Mesendoderm (in vitro differentiated cells): ENCODE results near the gene KCNJ15.

ENCODE experiments used
- DNase-seq: peaks from one replicate; pipeline ENCODE4 v3.0.0; 2013
- H2AK5ac ChIP-seq: 2 replicates; pipeline ENCODE4 v1.6.1; 2013; ENCODE audit warnings: low read length, inconsistent platforms
- H2BK120ac ChIP-seq: 2 replicates; pipeline ENCODE4 v1.6.1; 2013; ENCODE audit warnings: low read depth, mild to moderate bottlenecking, low read length, moderate library complexity, mixed read lengths
- H2BK15ac ChIP-seq: replicated peaks from 2 replicates; pipeline ENCODE4 v1.6.1; 2013; ENCODE audit warnings: low read depth, mild to moderate bottlenecking, moderate library complexity
- H2BK5ac ChIP-seq: 2 replicates; pipeline ENCODE4 v1.6.1; 2013; ENCODE audit warnings: low read length, inconsistent platforms
- H3K18ac ChIP-seq: 2 replicates; pipeline ENCODE4 v1.6.1; 2013; ENCODE audit warnings: mild to moderate bottlenecking, low read length, mixed read lengths
- H3K23ac ChIP-seq: one replicate; pipeline ENCODE4 v1.6.1; 2013; ENCODE audit warnings: low read length
- H3K27ac ChIP-seq: 2 replicates; pipeline ENCODE4 v1.5.1; 2013; ENCODE audit warnings: low read depth, mild to moderate bottlenecking, inconsistent platforms, low read length, moderate library complexity
- H3K27me3 ChIP-seq: 2 replicates; pipeline ENCODE4 v1.6.1; 2013; ENCODE audit warnings: low read length, control low read depth, mild to moderate bottlenecking, inconsistent platforms; ENCODE audit not compliant: insufficient read depth, poor library complexity
- H3K36me3 ChIP-seq: 2 replicates; pipeline ENCODE4 v1.6.1; 2013; ENCODE audit warnings: low read length, inconsistent platforms; ENCODE audit not compliant: control insufficient read depth, insufficient read depth
- H3K4ac ChIP-seq: one replicate; pipeline ENCODE4 v1.6.1; 2013; ENCODE audit warnings: low read depth, mild to moderate bottlenecking, low read length, moderate library complexity
- H3K4me1 ChIP-seq: 2 replicates; pipeline ENCODE4 v1.6.1; 2013; ENCODE audit warnings: low read depth, low read length, inconsistent platforms; ENCODE audit not compliant: control insufficient read depth
- H3K4me2 ChIP-seq: 2 replicates; pipeline ENCODE4 v1.6.1; 2013; ENCODE audit warnings: low read length
- H3K4me3 ChIP-seq: 2 replicates; pipeline ENCODE4 v1.5.1; 2013; ENCODE audit warnings: mild to moderate bottlenecking, low read length
- H3K56ac ChIP-seq: one replicate; pipeline ENCODE4 v1.6.1; 2013; ENCODE audit warnings: low read length
- H3K79me1 ChIP-seq: 2 replicates; pipeline ENCODE4 v1.6.1; 2013; ENCODE audit warnings: low read length, inconsistent platforms
- H3K79me2 ChIP-seq: 2 replicates; pipeline ENCODE4 v1.6.1; 2013; ENCODE audit warnings: mild to moderate bottlenecking, low read length; ENCODE audit not compliant: control insufficient read depth, insufficient read depth
- H3K9ac ChIP-seq: 2 replicates; pipeline ENCODE4 v1.6.1; 2013; ENCODE audit warnings: low read length, inconsistent platforms
- H4K5ac ChIP-seq: one replicate; pipeline ENCODE4 v1.6.1; 2013; ENCODE audit warnings: low read length
- H4K8ac ChIP-seq: one replicate; pipeline ENCODE4 v1.6.1; 2013; ENCODE audit warnings: low read depth, mild to moderate bottlenecking, control low read depth, low read length, moderate library complexity
- WGBS: extraction: QIAGEN DNeasy Blood & Tissue Kit; methylation state at CpG from one replicate; pipeline ENCODE4 v1.1.7; 2013; ENCODE audit warnings: low lambda C conversion rate, missing lambda C conversion rate; ENCODE audit not compliant: insufficient coverage; ENCODE audit errors: extremely low coverage; 5-methylcytosine and 5-hydroxymethylcytosine counted together

The KCNJ15 gene

GRCh38 chr21:38342739-38343138, 85.9 kb downstream of the KCNJ15 start:
- H3K79me2 ChIP-seq = no peaks in the 10 kb centered on the region
- H3K79me1 ChIP-seq = no peaks in the 10 kb centered on the region
- no peaks in the 10 kb centered on the region for H3K36me3 ChIP-seq
- no peak overlapping the region for H2AK5ac ChIP-seq
- H3K56ac ChIP-seq = no peak overlapping the region
- H3K4ac ChIP-seq = no peak overlapping the region
- no peak overlapping the region for H3K4me3 ChIP-seq
- WGBS = no CpG with 5 or more reads among the region's 1 CpG
- no peaks in the 10 kb centered on the region for H3K27me3 ChIP-seq
- H2BK120ac ChIP-seq = no peak overlapping the region
- no peak overlapping the region for H3K23ac ChIP-seq
- H3K4me2 ChIP-seq = no peak overlapping the region
- no peak for DNase-seq
- no peaks in the 10 kb centered on the region for H3K4me1 ChIP-seq
- H2BK5ac ChIP-seq = no peak overlapping the region
- no peak overlapping the region for H3K18ac ChIP-seq
- H4K8ac ChIP-seq = no peak overlapping the region
- no peak overlapping the region for H2BK15ac ChIP-seq
- H3K9ac ChIP-seq = no peak overlapping the region
- no peak overlapping the region for H4K5ac ChIP-seq
- no peak overlapping the region for H3K27ac ChIP-seq

DNA sequence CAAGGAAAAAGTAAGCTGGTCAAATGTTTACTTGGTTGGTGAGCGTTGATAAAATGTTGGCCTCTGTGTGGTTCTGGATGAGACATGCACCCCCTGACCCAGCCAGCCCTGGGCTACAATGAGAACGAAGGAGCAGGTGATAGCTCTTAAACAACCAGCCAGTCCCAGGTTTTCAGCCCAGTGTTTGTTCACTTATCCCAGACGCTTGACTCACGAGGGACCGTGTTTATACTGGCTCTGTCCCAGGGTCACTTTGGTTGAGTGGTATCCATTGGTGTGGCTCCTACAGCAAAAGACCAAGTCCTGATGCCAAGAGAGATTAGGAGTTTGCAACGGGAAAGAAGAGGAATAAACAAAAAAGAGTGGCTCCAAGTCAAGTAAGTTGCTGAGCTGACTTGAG, 86.9 kb downstream of the KCNJ15 start:
- no peak overlapping the region for H2BK5ac ChIP-seq
- no peak overlapping the region for H4K8ac ChIP-seq
- no CpG with 5 or more reads among the region's 6 CpGs for WGBS
- H3K36me3 ChIP-seq = no peaks in the 10 kb centered on the region
- no peak overlapping the region for H2BK120ac ChIP-seq
- no peak overlapping the region for H2BK15ac ChIP-seq
- H3K27ac ChIP-seq = no peak overlapping the region
- no peak overlapping the region for H3K4me3 ChIP-seq
- DNase-seq = no peak
- no peaks in the 10 kb centered on the region for H3K4me1 ChIP-seq
- H4K5ac ChIP-seq = no peak overlapping the region
- no peaks in the 10 kb centered on the region for H3K79me2 ChIP-seq
- H2AK5ac ChIP-seq = no peak overlapping the region
- H3K23ac ChIP-seq = no peak overlapping the region
- no peak overlapping the region for H3K4ac ChIP-seq
- H3K79me1 ChIP-seq = no peaks in the 10 kb centered on the region
- H3K9ac ChIP-seq = no peak overlapping the region
- H3K18ac ChIP-seq = no peak overlapping the region
- H3K4me2 ChIP-seq = no peak overlapping the region
- no peak overlapping the region for H3K56ac ChIP-seq
- H3K27me3 ChIP-seq = no peaks in the 10 kb centered on the region

GRCh38 chr21:38346286-38346685, 89.5 kb downstream of the KCNJ15 start:
- no peak overlapping the region for H3K4me2 ChIP-seq
- no peak overlapping the region for H4K5ac ChIP-seq
- no peak overlapping the region for H3K9ac ChIP-seq
- H3K27ac ChIP-seq = no peak overlapping the region
- H3K4me1 ChIP-seq = peaks cover under 1% of the 10 kb centered on the region
- no peak overlapping the region for H4K8ac ChIP-seq
- WGBS = no CpG with 5 or more reads among the region's 5 CpGs
- H3K79me1 ChIP-seq = no peaks in the 10 kb centered on the region
- no peak overlapping the region for H2BK120ac ChIP-seq
- no peak overlapping the region for H3K23ac ChIP-seq
- H2AK5ac ChIP-seq = no peak overlapping the region
- no peak overlapping the region for H3K4me3 ChIP-seq
- DNase-seq = no peak
- no peaks in the 10 kb centered on the region for H3K36me3 ChIP-seq
- no peak overlapping the region for H2BK15ac ChIP-seq
- no peak overlapping the region for H3K4ac ChIP-seq
- H3K27me3 ChIP-seq = no peaks in the 10 kb centered on the region
- no peaks in the 10 kb centered on the region for H3K79me2 ChIP-seq
- no peak overlapping the region for H3K18ac ChIP-seq
- no peak overlapping the region for H2BK5ac ChIP-seq
- no peak overlapping the region for H3K56ac ChIP-seq

GRCh38 chr21:38349111-38349746, 92.4 kb downstream of the KCNJ15 start:
- Histone ChIP-seq H3K27me3 (no peaks in the 10 kb centered on the region), H3K79me2 (no peaks in the 10 kb centered on the region), H4K5ac (no peak overlapping the region), H3K4me2 (no peak overlapping the region), H3K23ac (no peak overlapping the region), H3K18ac (no peak overlapping the region), H2BK120ac (no peak overlapping the region), H3K27ac (no peak overlapping the region), H3K56ac (no peak overlapping the region), H2AK5ac (no peak overlapping the region), H3K4me3 (no peak overlapping the region), H3K79me1 (no peaks in the 10 kb centered on the region), H3K9ac (no peak overlapping the region), H3K4ac (no peak overlapping the region), H2BK15ac (no peak overlapping the region), H3K4me1 (peaks cover 7% of the 10 kb centered on the region), H2BK5ac (no peak overlapping the region), H4K8ac (no peak overlapping the region), H3K36me3 (no peaks in the 10 kb centered on the region)
- WGBS = 100% methylated on average over 2 of the region's 10 CpGs
- DNase-seq = no peak

- no peak overlapping the region for H3K27ac ChIP-seq
- H2BK120ac ChIP-seq = no peak overlapping the region
- H3K79me2 ChIP-seq = no peaks in the 10 kb centered on the region
- no peak overlapping the region for H3K4ac ChIP-seq
- no peak overlapping the region for H3K18ac ChIP-seq
- no peak overlapping the region for H2BK15ac ChIP-seq
- H4K5ac ChIP-seq = no peak overlapping the region
- H3K23ac ChIP-seq = no peak overlapping the region
- no CpG with 5 or more reads among the region's 2 CpGs for WGBS
- H3K9ac ChIP-seq = no peak overlapping the region
- H2AK5ac ChIP-seq = no peak overlapping the region
- no peak overlapping the region for H2BK5ac ChIP-seq
- no peak overlapping the region for H3K4me3 ChIP-seq
- peaks cover 7% of the 10 kb centered on the region for H3K4me1 ChIP-seq
- no peaks in the 10 kb centered on the region for H3K79me1 ChIP-seq
- H3K56ac ChIP-seq = no peak overlapping the region
- no peak overlapping the region for H4K8ac ChIP-seq
- H3K36me3 ChIP-seq = no peaks in the 10 kb centered on the region
- H3K4me2 ChIP-seq = no peak overlapping the region
- DNase-seq = no peak
- no peaks in the 10 kb centered on the region for H3K27me3 ChIP-seq
Measured at GRCh38 chr21:38349977-38350376, 93.2 kb downstream of the KCNJ15 start.

- WGBS = no CpG with 5 or more reads among the region's 3 CpGs
- Histone ChIP-seq H4K5ac (no peak overlapping the region), H3K4me1 (peaks cover 7% of the 10 kb centered on the region), H3K23ac (no peak overlapping the region), H3K18ac (peak overlapping the region; percentile 2), H2BK120ac (no peak overlapping the region), H3K79me2 (no peaks in the 10 kb centered on the region), H3K36me3 (no peaks in the 10 kb centered on the region), H2AK5ac (no peak overlapping the region), H3K27me3 (no peaks in the 10 kb centered on the region), H2BK15ac (no peak overlapping the region), H3K79me1 (no peaks in the 10 kb centered on the region), H2BK5ac (no peak overlapping the region), H3K9ac (no peak overlapping the region), H4K8ac (no peak overlapping the region), H3K4me2 (no peak overlapping the region), H3K27ac (no peak overlapping the region), H3K4me3 (no peak overlapping the region), H3K56ac (peak overlapping the region; percentile 10), H3K4ac (no peak overlapping the region)
- DNase-seq = no peak
Measured at GRCh38 chr21:38350684-38351083, 93.9 kb downstream of the KCNJ15 start.
